ENCODE data around the gene TMEM132C.

GRCh38 chr12:128519426-128519825 is 252.5 kb downstream of the TMEM132C start:
- TF ChIP-seq POLR2A (IDR thresholded peaks at IDR 0.05; ENCODE audit: low read depth, low read length) (no peak), CTCF (IDR thresholded peaks at IDR 0.05; ENCODE audit: extremely low read depth in 1 of 2, insufficient read depth in 1 of 2, low read depth in 1 of 2, low read length in 2 of 2) (no peak), EZH2 (IDR thresholded peaks at IDR 0.05; ENCODE audit: borderline replicate concordance, low read depth, low read length, severe bottlenecking) (no peak), MYC (IDR thresholded peaks at IDR 0.05; ENCODE audit: low read depth, low read length) (no peak), MAX (IDR thresholded peaks at IDR 0.05; ENCODE audit: insufficient read depth, insufficient read length) (no peak)

Data from endothelial cell of umbilical vein (primary cell).